HG03280 (cell line): ENCODE data around the gene FGGY.
"Not testable (repeated sequence)": the region's sequence is repeated elsewhere in the genome, so short reads cannot be mapped to it uniquely, and the experiment has no call there.

Source experiments
- ATAC-seq: cut with Tn5 transposase; IDR thresholded peaks from one replicate; pipeline ENCODE4 v1.9.1; 2021; ENCODE audit warnings: mild to moderate bottlenecking, moderate library complexity; ENCODE audit not compliant: unreplicated experiment

Gene FGGY

GRCh38 chr1:59604191-59604590 lies 307.3 kb downstream of the FGGY start:
- ATAC-seq = no peak

GRCh38 chr1:59605184-59605583 lies 308.3 kb downstream of the FGGY start:
- ATAC-seq = no peak

GRCh38 chr1:59605761-59606160 lies 308.9 kb downstream of the FGGY start:
- no peak for ATAC-seq

GRCh38 chr1:59609245-59609644 lies 312.4 kb downstream of the FGGY start:
- ATAC-seq = no peak

- not testable (repeated sequence) for ATAC-seq
Observed at GRCh38 chr1:59610499-59610898, 313.6 kb downstream of the FGGY start.

- ATAC-seq = no peak
Observed at GRCh38 chr1:59617434-59617833, 320.5 kb downstream of the FGGY start.

- no peak for ATAC-seq
Observed at GRCh38 chr1:59619557-59619956, 322.7 kb downstream of the FGGY start.

GRCh38 chr1:59625384-59625783 lies 328.5 kb downstream of the FGGY start:
- no peak for ATAC-seq

GRCh38 chr1:59631561-59632255 lies 334.8 kb downstream of the FGGY start:
- ATAC-seq = no peak

- ATAC-seq = no peak
Observed at GRCh38 chr1:59635097-59635496, 338.2 kb downstream of the FGGY start.

- no peak for ATAC-seq
Observed at GRCh38 chr1:59638231-59638711, 341.4 kb downstream of the FGGY start.

GRCh38 chr1:59639266-59639665 lies 342.4 kb downstream of the FGGY start:
- no peak for ATAC-seq

GRCh38 chr1:59640851-59641250 lies 344.0 kb downstream of the FGGY start:
- ATAC-seq = no peak

GRCh38 chr1:59641836-59642235 lies 344.9 kb downstream of the FGGY start:
- no peak for ATAC-seq

GRCh38 chr1:59643526-59643925 lies 346.6 kb downstream of the FGGY start:
- no peak for ATAC-seq

- ATAC-seq = no peak
Observed at GRCh38 chr1:59645893-59646292, 349.0 kb downstream of the FGGY start.

GRCh38 chr1:59653142-59653958 lies 356.5 kb downstream of the FGGY start:
- not testable (repeated sequence) for ATAC-seq

GRCh38 chr1:59653968-59654367 lies 357.1 kb downstream of the FGGY start:
- ATAC-seq = no peak

GRCh38 chr1:59657873-59658465 lies 361.1 kb downstream of the FGGY start:
- no peak for ATAC-seq

- no peak for ATAC-seq
Observed at GRCh38 chr1:59664166-59664565, 367.3 kb downstream of the FGGY start.

- no peak for ATAC-seq
Observed at GRCh38 chr1:59666106-59666505, 369.2 kb downstream of the FGGY start.

- no peak for ATAC-seq
Observed at GRCh38 chr1:59667020-59667419, 370.1 kb downstream of the FGGY start.
